K562 (cell line): ENCODE data around the gene GADD45G. TPM values are rescaled to one million over a fixed set of nuclear protein-coding genes. Genes with fewer than 3 reads are reported as not detected.

Source experiments
- ATAC-seq: fragments of 200-7000 bp; cut with Tn5 transposase; 3 replicates; pipeline ENCODE4 v1.9.1; 2020; ENCODE audit warnings: moderate library complexity
- BruUV-seq: library from RNA; stranded (reverse); fragments of 400-500 nt; replicated peaks from 2 replicates; lab custom pipeline; 2021; lab: Mats Ljungman, UMichigan
- CTCF ChIA-PET: fragments of 300-600 bp; formaldehyde crosslinking; extraction: SDS; loops from one replicate; lab custom pipeline; 2021; ENCODE audit warnings: low intra/inter-chr PET ratio; lab: Yijun Ruan, JAX
- POLR2A ChIA-PET: fragments of 300-600, 350-650 bp; sonication (Branson Sonifier 250); formaldehyde crosslinking; extraction: SDS; loops from one replicate; lab custom pipeline; 2021; ENCODE audit warnings: antibody characterized with exemption, inconsistent platforms; lab: Yijun Ruan, JAX
- DNase-seq, 4 experiments: peaks; one replicate each; pipeline versions ENCODE4 v3.0.0 to v3.0.0-alpha.2; 2011 to 2018; ENCODE audit warnings: low spot score in 3 of 4, mixed read lengths in 3 of 4; ENCODE audit errors: extremely low read depth in 1 of 4
- FAIRE-seq: peaks from 2 replicates; lab custom pipeline; 2011; peaks lifted over from hg19 to GRCh38; lab: Jason Lieb, UNC
- H2AFZ ChIP-seq: 2 replicates; pipeline ENCODE4 v1.6.0; 2011; ENCODE audit warnings: low read depth, low read length, control low read depth, inconsistent platforms
- H3K27ac ChIP-seq: fragments of 200-600 bp; 3 replicates; pipeline ENCODE4 v1.8.0; 2011; ENCODE audit warnings: low read depth, mild to moderate bottlenecking, control low read depth, inconsistent platforms, low read length, moderate library complexity, mixed read lengths; ENCODE audit errors: extremely low read depth
- H3K27me3 ChIP-seq, 2 experiments: fragments of 300-600 bp in 1 of 2; 2 replicates in 1 of 2; 3 replicates in 1 of 2; pipeline versions ENCODE4 v1.6.0 to v1.8.0; 2011; ENCODE audit warnings: inconsistent platforms in 2 of 2, low read length in 2 of 2, mild to moderate bottlenecking in 1 of 2, mixed read lengths in 1 of 2, moderate library complexity in 1 of 2; ENCODE audit not compliant: control insufficient read depth in 2 of 2, insufficient read depth in 2 of 2
- H3K36me3 ChIP-seq: fragments of 300-600 bp; 3 replicates; pipeline ENCODE4 v1.8.0; 2011; ENCODE audit warnings: mild to moderate bottlenecking, low read length, inconsistent platforms; ENCODE audit not compliant: control insufficient read depth, insufficient read depth
- H3K4me1 ChIP-seq, 2 experiments: fragments of 200-600 bp in 1 of 2; replicated peaks in 1 of 2; 2 replicates in 1 of 2; 3 replicates in 1 of 2; pipeline versions ENCODE4 v1.5.1 to v1.8.0; 2011; ENCODE audit warnings: inconsistent platforms in 2 of 2, low read length in 2 of 2, mild to moderate bottlenecking in 1 of 2, mixed read lengths in 1 of 2, moderate library complexity in 1 of 2; ENCODE audit not compliant: control insufficient read depth in 2 of 2, insufficient read depth in 2 of 2
- H3K4me2 ChIP-seq: 2 replicates; pipeline ENCODE4 v1.6.1; 2011; ENCODE audit warnings: low read length, control low read depth, inconsistent platforms, mixed read lengths; ENCODE audit not compliant: insufficient read depth
- H3K4me3 ChIP-seq: fragments of 200-600 bp; sonication (generic), shearing (Covaris generic); 2 replicates; pipeline ENCODE4 v1.5.1; 2016; ENCODE audit warnings: control low read depth, inconsistent platforms
- H3K79me2 ChIP-seq: fragments of 200-600 bp; 3 replicates; pipeline ENCODE4 v1.8.0; 2011; ENCODE audit warnings: low read length, inconsistent platforms; ENCODE audit not compliant: control insufficient read depth, insufficient read depth
- H3K9ac ChIP-seq, 2 experiments: 2 replicates each; pipeline versions ENCODE4 v1.6.0 to v1.6.1; 2011; ENCODE audit warnings: low read depth in 2 of 2, low read length in 2 of 2, control low read depth in 1 of 2, inconsistent platforms in 1 of 2, mild to moderate bottlenecking in 1 of 2, mixed read lengths in 1 of 2; ENCODE audit not compliant: insufficient read depth in 1 of 2
- H3K9me1 ChIP-seq: one replicate; pipeline ENCODE4 v1.6.0; 2011; ENCODE audit warnings: inconsistent platforms, mild to moderate bottlenecking, low read length, moderate library complexity; ENCODE audit not compliant: control insufficient read depth, insufficient read depth
- H3K9me3 ChIP-seq: replicated peaks from 2 replicates; pipeline ENCODE4 v1.5.1; 2011; ENCODE audit warnings: low read depth, low read length, inconsistent platforms; ENCODE audit not compliant: control insufficient read depth, insufficient read depth
- H4K20me1 ChIP-seq: replicated peaks from 2 replicates; pipeline ENCODE4 v1.6.1; 2011; ENCODE audit warnings: low read length, inconsistent platforms, mixed read lengths; ENCODE audit not compliant: control insufficient read depth, insufficient read depth
- ATF2 ChIP-seq: sonication (generic); formaldehyde crosslinking; IDR thresholded peaks from 2 replicates; pipeline ENCODE4 v1.8.1; 2022; ENCODE audit warnings: missing genetic modification reagents
- DPF2 ChIP-seq: fragments of 450-650 bp; IDR thresholded peaks from 2 replicates; pipeline ENCODE4 v1.6.1; 2016
- HES1 ChIP-seq: fragments of 450-650 bp; IDR thresholded peaks from 2 replicates; pipeline ENCODE4 v1.6.1; 2016; ENCODE audit warnings: low read depth, mild to moderate bottlenecking, moderate library complexity
- KLF1 ChIP-seq: fragments of 450-650 bp; IDR thresholded peaks from 2 replicates; pipeline ENCODE4 v1.6.1; 2016; ENCODE audit warnings: missing genetic modification characterization, missing compliant biosample characterization
- MCM7 ChIP-seq, 2 experiments: fragments of 450-650 bp; IDR thresholded peaks; 2 replicates each; pipeline ENCODE4 v1.6.1; 2016 to 2018
- MYC ChIP-seq, 2 experiments: fragments of 250-450 bp in 1 of 2; sonication (Bioruptor Pico) in 1 of 2; IDR thresholded peaks; 2 replicates each; pipeline versions ENCODE4 v1.5.1 to v1.6.1; 2012 to 2021; ENCODE audit warnings: low read depth in 2 of 2, borderline replicate concordance in 1 of 2, improper control_type of control experiment in 1 of 2, low read length in 1 of 2, mild to moderate bottlenecking in 1 of 2, moderate library complexity in 1 of 2
- VEZF1 ChIP-seq: fragments of 200-800 bp; sonication (Bioruptor generic); IDR thresholded peaks from 2 replicates; pipeline ENCODE4 v1.6.1; 2017; ENCODE audit warnings: missing genetic modification characterization, missing compliant biosample characterization
- WGBS: fragments of 100-300 bp; shearing (Covaris generic); methylation state at CpG from one replicate; pipeline ENCODE4 v1.1.6; 2016; ENCODE audit warnings: low coverage, mixed read lengths; ENCODE audit not compliant: insufficient coverage; ENCODE audit errors: missing lambda C conversion rate; 5-methylcytosine and 5-hydroxymethylcytosine counted together
- in situ Hi-C: fragments of 300-500 bp; cut with MboI; formaldehyde crosslinking; loops from 4 replicates; pipeline ENCODE4 v1.15.0; 2018; ENCODE audit warnings: inconsistent platforms, mixed read lengths
- intact Hi-C: fragments of 100-400 bp; cut with micrococcal nuclease; formaldehyde crosslinking; loops from 2 replicates; pipeline ENCODE4 v1.14.2; 2022
- polyA plus RNA-seq, 8 experiments: library from polyadenylated mRNA; depleted of rRNA in 4 of 8; stranded (reverse) in 5 of 8; unstranded in 3 of 8; fragments of >200 nt; fragmentation: Nextera tagmentation in 2 of 8; fragmentation: Illumina TruSeq in 1 of 8; extraction: Ambion mirVana in 2 of 8; extraction: Trizol in 1 of 8; gene quantifications; 2 replicates each; pipeline versions ENCODE4 v1.2.1 to v1.2.3, GENCODE V29; 2011 to 2014; ENCODE audit warnings: inconsistent platforms in 1 of 8, missing spikeins in 1 of 8
- total RNA-seq, 7 experiments: library from RNA; depleted of rRNA in 6 of 7; stranded (reverse); fragments of >200 nt in 6 of 7; fragmentation: Illumina TruSeq in 2 of 7; extraction: Trizol in 2 of 7; gene quantifications; 2 replicates each; pipeline versions ENCODE4 v1.2.1 to v1.2.3, GENCODE V29; 2011 to 2021; ENCODE audit warnings: low replicate concordance in 1 of 7

Gene GADD45G
- total and polyA plus RNA-seq, 9 of the 15 experiments (the other 6 are each of a cell fraction or from before 2014, with no cell fraction given): 0.20 to 0.34 TPM; not detected in 7

GRCh38 chr9:89558948-89559347 lies 45.9 kb upstream of the GADD45G start:
- TF ChIP-seq MYC (IDR thresholded peaks at IDR 0.05; ENCODE audit: low read depth, low read length) (no peak), MYC (CRISPR knock-in tag; IDR thresholded peaks at IDR 0.05; ENCODE audit: borderline replicate concordance, low read depth) (no peak), DPF2 (no peak), HES1 (no peak), VEZF1 (CRISPR knock-in tag) (no peak), KLF1 (tag) (no peak), ATF2 (CRISPR knock-in tag) (no peak), MCM7 (IDR thresholded peaks at IDR 0.05) (no peak)
- intact Hi-C loops: no loop called here
- H3K4me1 ChIP-seq: no peaks in the 10 kb centered on the region
- H3K9me3 ChIP-seq: no peaks in the 10 kb centered on the region
- no peaks in the 10 kb centered on the region for H4K20me1 ChIP-seq
- CTCF ChIA-PET: no interaction called here
- no TSS peak for BruUV-seq
- FAIRE-seq (no peak), ATAC-seq (no peak), DNase-seq (no peak)
- no peaks in the 10 kb centered on the region for H3K9me1 ChIP-seq
- H3K27ac ChIP-seq: no peak overlapping the region
- no peaks in the 10 kb centered on the region for H3K79me2 ChIP-seq
- H3K4me3 ChIP-seq: no peak overlapping the region
- H3K9ac ChIP-seq: no peak overlapping the region
- WGBS: 0% methylated on average over 2 of the region's 2 CpGs
- no peak overlapping the region for H2AFZ ChIP-seq
- H3K36me3 ChIP-seq: no peaks in the 10 kb centered on the region
- in situ Hi-C loops: no loop called here
- H3K4me2 ChIP-seq: no peak overlapping the region
- peaks cover 0 to 23% of the 10 kb centered on the region in 2 experiments; a peak in 2 of 5 replicates for H3K27me3 ChIP-seq
- POLR2A ChIA-PET: no interaction called here
